ENCODE data around the gene RASEF.

The RASEF gene

DNA sequence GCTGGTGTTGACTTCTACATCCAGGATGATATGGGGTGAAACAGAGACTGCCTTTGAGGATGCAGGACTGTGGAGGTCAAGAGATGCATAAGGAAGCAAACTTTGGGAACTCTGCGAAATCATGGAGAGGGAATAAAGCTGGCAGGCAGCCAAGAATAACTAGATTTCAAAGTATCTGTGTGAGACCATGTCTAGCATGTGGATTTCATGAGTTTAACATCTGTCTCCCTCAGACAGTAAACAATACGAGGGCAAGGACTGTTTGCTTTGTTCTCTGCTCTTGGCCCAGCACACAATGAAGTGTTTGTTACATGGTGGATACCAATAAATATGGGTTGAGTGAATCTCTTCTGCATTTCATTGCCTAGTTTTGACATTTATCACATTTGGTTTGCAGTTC lies 71.3 kb downstream of the RASEF start:
- DNase-seq (ENCODE audit: insufficient read length) = no peak
- TF ChIP-seq POLR2AphosphoS5 (IDR thresholded peaks at IDR 0.05; ENCODE audit: low read depth, low read length) (no peak), POLR2A (IDR thresholded peaks at IDR 0.05; ENCODE audit: low read depth, low read length) (no peak), TAF1 (IDR thresholded peaks at IDR 0.05; ENCODE audit: borderline replicate concordance, low read depth, low read length) (no peak)
- FAIRE-seq = no peak

DNA sequence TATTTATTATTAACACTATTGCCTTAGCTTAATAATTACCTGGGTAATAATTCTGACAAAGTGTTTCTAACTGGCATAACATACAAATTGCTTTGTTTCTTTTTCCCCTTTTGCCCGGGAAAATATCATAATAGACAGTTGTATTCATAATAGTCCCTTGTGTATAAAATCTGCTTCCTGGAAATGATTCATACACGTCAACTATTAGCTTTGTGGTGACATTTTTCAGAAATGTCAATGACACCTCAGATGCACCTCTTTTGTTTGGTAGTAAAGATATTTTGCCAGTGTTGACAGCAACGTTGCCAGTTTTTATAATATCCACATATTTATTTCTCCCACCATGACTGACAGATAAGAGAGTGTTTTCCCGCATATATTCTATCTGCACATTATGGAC lies 73.0 kb downstream of the RASEF start:
- DNase-seq (ENCODE audit: insufficient read length) (no peak), FAIRE-seq (no peak)
- TF ChIP-seq TAF1 (IDR thresholded peaks at IDR 0.05; ENCODE audit: borderline replicate concordance, low read depth, low read length) = no peak
- no peak for TF ChIP-seq POLR2A (IDR thresholded peaks at IDR 0.05; ENCODE audit: low read depth, low read length)
- TF ChIP-seq POLR2AphosphoS5 (IDR thresholded peaks at IDR 0.05; ENCODE audit: low read depth, low read length) = no peak

DNA sequence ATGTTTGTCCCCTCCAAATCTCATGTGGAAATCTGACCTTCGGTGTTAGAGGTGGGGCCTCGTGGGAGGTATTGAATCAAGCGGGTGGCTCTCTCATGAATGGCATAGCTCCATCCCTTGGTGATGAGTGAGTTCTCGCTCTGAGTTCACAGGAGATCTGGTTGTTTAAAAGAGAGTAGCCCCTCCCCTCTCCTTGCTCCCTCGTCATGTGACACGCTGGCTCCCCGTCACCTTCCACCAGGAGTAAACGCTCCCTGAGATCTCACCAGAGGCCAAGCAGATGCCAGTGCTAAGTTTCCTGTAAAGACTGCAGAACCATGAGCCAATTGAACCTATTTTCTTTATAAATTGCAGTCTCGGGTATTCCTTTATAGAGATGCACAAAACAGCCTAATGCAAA lies 74.5 kb downstream of the RASEF start:
- FAIRE-seq = no peak
- no peak for DNase-seq (ENCODE audit: insufficient read length)
- TF ChIP-seq POLR2A (IDR thresholded peaks at IDR 0.05; ENCODE audit: low read depth, low read length) (no peak), POLR2AphosphoS5 (IDR thresholded peaks at IDR 0.05; ENCODE audit: low read depth, low read length) (no peak), TAF1 (IDR thresholded peaks at IDR 0.05; ENCODE audit: borderline replicate concordance, low read depth, low read length) (no peak)

DNA sequence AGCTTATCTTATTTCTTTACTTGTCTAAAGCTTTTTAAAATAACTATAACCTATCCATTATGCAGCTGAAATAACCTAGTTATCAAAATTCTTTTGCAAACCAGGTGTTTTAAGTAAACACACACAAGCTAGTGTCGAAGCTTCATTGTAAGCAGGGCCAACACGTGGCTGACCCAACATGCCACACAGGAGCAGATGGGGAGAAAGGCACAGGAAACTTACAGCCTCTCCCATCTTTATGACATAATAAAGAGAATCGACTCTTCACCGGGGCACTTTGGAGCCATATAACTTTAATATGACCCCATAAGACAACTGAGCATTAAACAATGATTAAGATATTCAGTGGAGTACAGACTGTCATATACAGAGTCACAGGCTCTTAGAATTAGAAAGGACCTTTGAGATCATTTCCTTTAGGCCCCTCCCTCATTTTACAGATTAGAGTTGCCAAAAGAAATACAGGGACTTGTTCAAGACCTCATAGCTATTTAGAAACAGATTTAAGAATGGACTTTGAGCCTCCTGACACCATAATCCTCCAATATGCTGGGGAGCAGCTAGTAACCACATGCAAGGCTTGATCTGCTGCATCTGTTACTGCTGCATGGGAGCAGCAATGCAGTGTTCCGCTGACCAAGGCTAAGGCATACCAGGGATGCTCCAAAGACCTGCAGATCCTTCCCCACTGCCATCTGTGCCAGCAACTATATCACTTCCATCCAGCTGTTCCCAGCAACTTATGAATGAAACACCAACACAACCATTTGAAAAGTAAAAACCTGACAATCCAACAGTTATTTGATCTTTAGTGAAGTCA lies 75.4 kb downstream of the RASEF start:
- TF ChIP-seq POLR2A (IDR thresholded peaks at IDR 0.05; ENCODE audit: low read depth, low read length) (no peak), POLR2AphosphoS5 (IDR thresholded peaks at IDR 0.05; ENCODE audit: low read depth, low read length) (no peak), TAF1 (IDR thresholded peaks at IDR 0.05; ENCODE audit: borderline replicate concordance, low read depth, low read length) (no peak)
- FAIRE-seq = no peak
- DNase-seq (ENCODE audit: insufficient read length) = no peak

DNA sequence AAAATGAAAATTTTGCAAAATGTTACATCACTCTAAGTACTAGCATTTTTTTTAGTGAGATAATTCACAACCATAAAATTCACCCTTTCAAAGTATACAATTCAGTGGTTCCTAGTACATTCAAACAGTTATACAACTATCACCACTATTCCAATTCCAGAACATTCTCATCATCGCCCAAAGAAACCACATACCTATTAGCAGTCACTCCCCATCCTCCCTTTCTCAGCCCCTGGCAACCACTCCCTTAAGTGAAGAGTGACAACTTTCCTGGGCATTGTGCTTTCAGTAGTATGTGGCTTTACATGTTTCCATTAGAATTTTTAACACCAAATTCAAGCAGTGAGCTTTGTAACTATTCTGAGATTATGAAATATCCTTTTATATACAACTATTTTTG lies 81.4 kb downstream of the RASEF start:
- FAIRE-seq (no peak), DNase-seq (ENCODE audit: insufficient read length) (no peak)
- TF ChIP-seq POLR2A (IDR thresholded peaks at IDR 0.05; ENCODE audit: low read depth, low read length) (no peak), TAF1 (IDR thresholded peaks at IDR 0.05; ENCODE audit: borderline replicate concordance, low read depth, low read length) (no peak), POLR2AphosphoS5 (IDR thresholded peaks at IDR 0.05; ENCODE audit: low read depth, low read length) (no peak)

DNA sequence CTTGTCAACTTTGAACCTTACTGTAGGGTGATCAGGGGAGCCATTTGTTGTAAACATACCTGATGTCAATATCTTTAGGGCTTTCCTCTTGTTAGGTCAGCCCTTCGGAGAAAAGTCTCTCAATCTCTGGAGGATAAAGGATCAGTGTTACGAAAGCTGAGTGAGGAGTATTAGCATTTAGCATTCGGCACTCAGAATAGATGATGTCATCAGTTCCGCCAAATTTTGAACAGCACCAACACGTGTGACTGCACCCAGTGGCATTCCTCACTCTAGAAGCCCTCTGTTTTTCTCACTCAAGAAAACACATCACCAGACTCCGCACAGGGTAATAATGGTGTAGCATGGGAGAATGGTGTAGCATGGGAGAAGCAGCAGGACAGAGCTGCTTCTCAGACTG lies 87.8 kb downstream of the RASEF start:
- no peak for FAIRE-seq
- TF ChIP-seq TAF1 (IDR thresholded peaks at IDR 0.05; ENCODE audit: borderline replicate concordance, low read depth, low read length) (no peak), POLR2A (IDR thresholded peaks at IDR 0.05; ENCODE audit: low read depth, low read length) (no peak), POLR2AphosphoS5 (IDR thresholded peaks at IDR 0.05; ENCODE audit: low read depth, low read length) (no peak)
- no peak for DNase-seq (ENCODE audit: insufficient read length)

DNA sequence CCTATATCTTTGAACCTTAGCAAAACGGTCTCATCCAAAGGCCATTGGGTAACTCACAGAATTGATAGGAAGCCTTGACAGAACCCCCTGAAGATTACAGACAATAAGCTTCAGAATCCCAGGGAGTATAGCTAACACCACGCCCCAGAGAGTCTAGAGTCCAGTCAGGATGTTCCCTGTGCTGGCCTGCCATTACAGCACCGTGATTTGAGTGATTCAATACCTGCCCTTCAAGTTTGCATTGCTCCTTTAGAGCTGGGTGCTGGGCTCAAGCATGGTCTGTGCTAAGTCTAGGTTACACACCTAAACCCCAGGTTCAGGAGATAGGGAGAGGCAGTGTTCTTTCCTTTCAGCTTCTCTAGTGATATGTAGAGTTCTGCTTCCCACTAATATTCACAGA lies 90.5 kb downstream of the RASEF start:
- TF ChIP-seq POLR2A (IDR thresholded peaks at IDR 0.05; ENCODE audit: low read depth, low read length) (no peak), POLR2AphosphoS5 (IDR thresholded peaks at IDR 0.05; ENCODE audit: low read depth, low read length) (no peak), TAF1 (IDR thresholded peaks at IDR 0.05; ENCODE audit: borderline replicate concordance, low read depth, low read length) (no peak)
- no peak for DNase-seq (ENCODE audit: insufficient read length)
- no peak for FAIRE-seq

DNA sequence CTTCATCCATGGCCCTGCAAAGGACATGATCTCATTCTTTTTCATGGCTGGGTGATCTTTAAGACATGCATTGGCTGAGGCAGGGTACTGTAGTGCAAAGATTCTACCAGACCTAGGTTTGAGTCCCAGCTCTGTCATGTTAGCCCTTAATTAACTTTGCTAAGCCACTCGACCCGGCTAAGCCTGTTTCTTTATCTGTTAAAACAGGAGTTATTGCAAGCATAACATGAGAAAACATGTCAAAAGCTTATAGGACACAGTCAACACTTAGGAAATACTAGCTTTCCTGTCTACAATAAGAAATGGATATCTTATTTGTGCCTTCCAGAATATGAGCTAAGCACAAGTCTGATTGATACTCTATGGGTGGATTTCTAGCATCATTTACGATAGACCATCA lies 92.6 kb downstream of the RASEF start:
- no peak for DNase-seq (ENCODE audit: insufficient read length)
- TF ChIP-seq POLR2AphosphoS5 (IDR thresholded peaks at IDR 0.05; ENCODE audit: low read depth, low read length) (no peak), TAF1 (IDR thresholded peaks at IDR 0.05; ENCODE audit: borderline replicate concordance, low read depth, low read length) (no peak), POLR2A (IDR thresholded peaks at IDR 0.05; ENCODE audit: low read depth, low read length) (no peak)
- FAIRE-seq = no peak

DNA sequence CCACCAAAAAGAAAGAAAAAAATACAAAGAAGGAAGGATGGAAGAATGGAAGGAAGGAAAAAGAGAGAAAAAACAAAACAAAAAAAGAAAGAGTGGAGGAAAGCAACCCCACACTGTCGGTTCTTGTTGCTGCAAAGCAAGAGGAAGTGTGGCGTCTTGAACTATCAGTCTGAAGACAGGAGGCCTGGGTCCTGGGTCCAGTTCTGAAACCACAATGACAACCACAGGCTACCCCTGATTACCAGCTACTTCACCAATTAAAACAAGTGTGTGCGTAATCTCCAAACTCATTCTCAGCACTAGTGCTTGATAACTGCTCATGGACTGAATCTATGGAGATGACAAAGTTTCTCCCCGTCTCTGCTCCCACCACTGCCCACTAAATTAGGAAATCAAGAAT lies 93.7 kb downstream of the RASEF start:
- DNase-seq (ENCODE audit: insufficient read length) (no peak), FAIRE-seq (no peak)
- TF ChIP-seq TAF1 (IDR thresholded peaks at IDR 0.05; ENCODE audit: borderline replicate concordance, low read depth, low read length) = no peak
- no peak for TF ChIP-seq POLR2AphosphoS5 (IDR thresholded peaks at IDR 0.05; ENCODE audit: low read depth, low read length)
- no peak for TF ChIP-seq POLR2A (IDR thresholded peaks at IDR 0.05; ENCODE audit: low read depth, low read length)

DNA sequence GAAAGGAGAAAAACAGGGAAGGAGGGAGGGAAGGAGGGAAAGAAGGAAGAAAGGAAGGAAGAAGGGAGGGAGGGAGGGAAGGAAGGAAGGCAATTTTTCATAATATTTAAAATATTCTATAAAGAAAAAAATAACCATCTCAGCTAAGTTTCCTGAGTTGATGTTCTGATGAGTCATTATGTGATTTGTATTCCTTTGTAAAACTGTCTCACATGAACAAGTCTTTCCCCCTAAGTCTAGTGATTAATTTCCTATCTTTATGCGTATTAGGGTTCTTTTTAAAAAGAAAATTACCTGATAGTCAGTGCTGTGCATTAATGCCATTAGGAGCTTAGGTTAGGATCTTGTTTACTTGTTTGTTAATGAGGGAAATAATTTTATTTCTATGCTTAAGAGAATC lies 94.1 kb downstream of the RASEF start:
- TF ChIP-seq POLR2AphosphoS5 (IDR thresholded peaks at IDR 0.05; ENCODE audit: low read depth, low read length) = no peak
- TF ChIP-seq POLR2A (IDR thresholded peaks at IDR 0.05; ENCODE audit: low read depth, low read length) = no peak
- TF ChIP-seq TAF1 (IDR thresholded peaks at IDR 0.05; ENCODE audit: borderline replicate concordance, low read depth, low read length) = no peak
- FAIRE-seq (no peak), DNase-seq (ENCODE audit: insufficient read length) (no peak)

DNA sequence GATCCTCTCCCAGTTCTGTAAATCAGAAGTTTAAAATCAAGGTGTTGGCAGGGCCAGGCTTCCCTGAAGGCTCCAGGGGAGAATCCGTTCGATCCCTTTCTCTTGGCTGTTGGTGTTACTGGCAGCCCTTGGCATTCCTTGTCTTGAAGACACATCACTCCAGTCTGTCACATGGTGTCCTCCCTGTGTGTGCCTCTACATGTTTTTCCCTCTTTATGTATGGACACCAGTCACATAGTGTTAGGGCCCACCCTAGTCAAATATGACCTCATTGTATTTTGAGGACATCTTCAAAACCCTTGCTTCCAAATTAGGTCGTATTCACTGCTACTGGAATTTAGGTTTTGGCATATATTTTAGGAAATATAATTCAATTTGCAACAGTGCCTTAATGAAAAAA lies 94.6 kb downstream of the RASEF start:
- FAIRE-seq = no peak
- TF ChIP-seq POLR2A (IDR thresholded peaks at IDR 0.05; ENCODE audit: low read depth, low read length) (no peak), POLR2AphosphoS5 (IDR thresholded peaks at IDR 0.05; ENCODE audit: low read depth, low read length) (no peak), TAF1 (IDR thresholded peaks at IDR 0.05; ENCODE audit: borderline replicate concordance, low read depth, low read length) (no peak)
- DNase-seq (ENCODE audit: insufficient read length) = no peak

DNA sequence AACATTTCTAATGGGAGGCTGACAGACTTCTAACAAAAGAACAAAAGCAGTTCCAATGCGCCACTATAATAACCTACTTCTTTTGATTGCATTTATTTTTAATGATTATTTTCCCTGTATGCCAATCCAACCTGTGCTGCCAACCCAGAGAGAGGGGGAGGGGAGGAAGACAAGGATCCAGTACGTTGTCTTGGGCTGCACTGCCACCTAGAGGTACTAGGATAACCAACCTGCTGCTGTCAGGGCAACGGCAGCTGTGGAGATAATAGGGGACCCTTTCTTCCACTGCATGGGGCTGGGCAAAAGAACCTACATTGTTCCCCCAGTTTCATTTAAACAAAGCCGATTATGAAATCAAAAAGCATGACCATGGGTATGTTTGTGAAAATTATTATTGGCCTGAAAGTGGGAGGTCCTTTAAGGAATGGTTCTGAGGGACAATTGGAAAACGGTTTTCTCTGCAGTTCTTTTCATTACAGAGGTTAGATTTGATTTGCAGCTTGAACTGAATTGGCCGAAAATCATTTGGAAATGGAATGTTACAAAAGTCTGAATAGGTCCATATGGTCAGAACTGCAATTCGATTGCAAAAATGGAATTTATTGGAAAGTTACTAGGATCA lies 101.3 kb downstream of the RASEF start:
- FAIRE-seq = peak; percentile 50
- TF ChIP-seq TAF1 (IDR thresholded peaks at IDR 0.05; ENCODE audit: borderline replicate concordance, low read depth, low read length) (no peak), POLR2A (IDR thresholded peaks at IDR 0.05; ENCODE audit: low read depth, low read length) (no peak), POLR2AphosphoS5 (IDR thresholded peaks at IDR 0.05; ENCODE audit: low read depth, low read length) (no peak)
- peak; percentile 21 for DNase-seq (ENCODE audit: insufficient read length)

All from GM12892 (cell line).